Mucosa of rectum (tissue), 2 donors: ENCODE measurements around the gene ATE1.

Source experiments
- H3K27ac ChIP-seq, 2 donors: one replicate each; pipeline ENCODE4 v1.7.0; 2013; ENCODE audit warnings: inconsistent platforms in 2 of 2, low read depth in 2 of 2, low read length in 2 of 2
- H3K27me3 ChIP-seq, 2 donors: one replicate each; pipeline ENCODE4 v1.7.0; 2013; ENCODE audit warnings: low read length in 2 of 2; ENCODE audit not compliant: control insufficient read depth in 2 of 2, insufficient read depth in 2 of 2
- H3K36me3 ChIP-seq, 2 donors: one replicate each; pipeline ENCODE4 v1.7.0; 2013; ENCODE audit warnings: low read length in 2 of 2; ENCODE audit not compliant: control insufficient read depth in 2 of 2, insufficient read depth in 2 of 2
- H3K4me1 ChIP-seq, 2 donors: one replicate each; pipeline ENCODE4 v1.7.0; 2013; ENCODE audit warnings: low read length in 2 of 2, mild to moderate bottlenecking in 1 of 2; ENCODE audit not compliant: control insufficient read depth in 2 of 2, insufficient read depth in 2 of 2
- H3K4me3 ChIP-seq, 2 donors: one replicate each; pipeline ENCODE4 v1.7.0; 2013; ENCODE audit warnings: low read length in 2 of 2
- H3K9ac ChIP-seq, 2 donors: one replicate each; pipeline ENCODE4 v1.7.0; 2013; ENCODE audit warnings: low read length in 2 of 2, low read depth in 1 of 2, mild to moderate bottlenecking in 1 of 2
- H3K9me3 ChIP-seq, 2 donors: one replicate each; pipeline ENCODE4 v1.7.0; 2013; ENCODE audit warnings: low read length in 2 of 2; ENCODE audit not compliant: control insufficient read depth in 2 of 2
- donor health status: healthy.
- donor health status: Normal muscosa, but diverticular disease.

ATE1 gene

DNA sequence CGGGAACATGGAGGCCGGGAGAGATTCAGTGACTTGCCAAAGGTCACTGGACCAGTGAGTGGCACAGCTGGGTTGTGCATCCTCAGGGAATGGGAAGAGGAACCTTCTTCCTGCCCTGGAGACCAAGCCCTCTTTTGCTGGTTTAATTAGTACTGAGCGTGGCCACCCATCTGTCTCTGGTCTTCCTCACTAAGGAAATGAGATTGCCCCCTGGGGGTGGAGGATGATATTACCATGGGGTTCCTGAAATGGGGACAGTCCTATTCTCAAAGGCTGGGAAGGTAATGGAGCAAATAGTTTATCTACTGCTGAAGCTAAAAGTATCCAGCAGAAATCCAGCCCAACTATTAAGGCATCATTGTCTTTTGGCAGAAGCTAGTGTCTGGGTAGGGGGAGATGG is 231.0 kb downstream of the ATE1 start:
- no peaks in the 10 kb centered on the region for H3K36me3 ChIP-seq
- no peak overlapping the region for H3K9ac ChIP-seq
- H3K4me3 ChIP-seq = no peak overlapping the region
- no peaks in the 10 kb centered on the region for H3K4me1 ChIP-seq
- peaks cover 0 to 3% of the 10 kb centered on the region in 2 donors for H3K9me3 ChIP-seq
- peaks cover 0 to 2% of the 10 kb centered on the region in 2 donors for H3K27me3 ChIP-seq
- H3K27ac ChIP-seq = no peak overlapping the region

DNA sequence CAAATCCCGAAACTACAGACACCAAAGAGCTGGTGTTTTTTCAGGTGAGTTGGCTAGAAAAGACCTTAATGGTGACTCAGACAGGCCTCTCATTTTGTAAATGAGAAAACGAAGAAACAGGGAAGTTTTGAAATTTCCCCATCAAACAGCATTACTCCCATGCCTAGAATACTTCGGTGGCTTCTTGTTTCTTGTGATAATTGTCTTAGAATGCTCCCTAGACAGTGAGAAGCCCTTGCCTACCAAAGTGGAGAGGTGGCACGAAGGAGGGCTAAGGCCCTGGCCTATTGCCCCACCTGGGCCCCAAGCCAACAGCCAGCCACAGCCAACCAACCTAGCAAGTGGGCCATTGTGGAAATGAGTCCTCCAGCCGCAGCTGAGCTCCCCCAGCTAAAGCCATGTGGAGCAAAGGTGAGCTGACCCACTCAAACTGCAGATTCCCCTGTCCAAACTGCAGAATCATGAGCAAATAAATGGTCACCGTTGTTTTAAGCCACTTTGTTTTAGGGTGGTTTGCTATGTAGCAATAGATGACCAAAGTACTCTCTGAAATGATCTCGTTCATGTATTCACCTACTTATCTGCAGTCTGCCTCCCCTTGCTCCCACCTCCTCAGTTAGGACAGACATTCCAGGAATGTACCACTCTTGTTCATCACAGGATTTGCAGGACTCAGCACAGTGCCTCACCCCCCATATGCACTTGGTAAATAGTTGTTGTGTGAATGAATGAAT is 231.9 kb downstream of the ATE1 start:
- no peaks in the 10 kb centered on the region for H3K4me1 ChIP-seq
- no peak overlapping the region for H3K4me3 ChIP-seq
- H3K9me3 ChIP-seq = peaks cover 0 to 3% of the 10 kb centered on the region in 2 donors
- H3K36me3 ChIP-seq = no peaks in the 10 kb centered on the region
- H3K27ac ChIP-seq = no peak overlapping the region
- peaks cover 0 to 2% of the 10 kb centered on the region in 2 donors for H3K27me3 ChIP-seq
- H3K9ac ChIP-seq = no peak overlapping the region

DNA sequence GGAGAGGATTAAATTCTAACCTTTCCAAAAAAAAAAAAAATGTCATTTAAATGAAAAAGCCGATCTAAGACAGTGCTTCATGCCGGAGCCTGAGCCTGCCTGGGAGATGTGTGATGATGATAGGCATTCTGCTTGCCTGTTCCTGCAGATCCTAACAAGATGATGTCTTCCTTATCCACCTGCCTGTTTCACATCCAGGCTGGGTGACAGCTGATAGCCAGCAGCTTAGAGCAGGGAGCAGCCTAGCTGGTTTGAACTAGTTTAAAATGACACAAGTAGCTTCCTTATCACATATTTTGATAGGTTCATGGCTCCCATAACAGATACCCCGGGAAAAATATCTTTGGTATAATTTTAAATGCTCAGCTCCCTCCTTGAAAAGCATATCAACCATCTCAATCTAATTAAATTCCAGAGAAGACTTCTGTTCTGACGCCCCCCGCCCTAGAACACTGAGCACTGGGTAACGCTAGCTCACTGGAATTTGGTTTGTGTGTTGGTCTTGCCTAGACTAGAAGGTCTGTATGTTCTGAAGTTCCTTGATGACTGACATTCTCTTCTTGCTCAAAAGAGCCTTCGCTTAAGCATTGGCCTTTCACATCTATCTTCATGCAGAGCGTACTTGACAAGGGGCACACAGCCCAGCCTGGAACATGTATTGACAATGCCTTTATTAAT is 232.7 kb downstream of the ATE1 start:
- H3K36me3 ChIP-seq = no peaks in the 10 kb centered on the region
- H3K4me1 ChIP-seq = no peaks in the 10 kb centered on the region
- H3K9me3 ChIP-seq = no peaks in the 10 kb centered on the region
- H3K27me3 ChIP-seq = peaks cover 0 to 2% of the 10 kb centered on the region in 2 donors
- H3K27ac ChIP-seq = no peak overlapping the region
- H3K4me3 ChIP-seq = no peak overlapping the region
- H3K9ac ChIP-seq = no peak overlapping the region

DNA sequence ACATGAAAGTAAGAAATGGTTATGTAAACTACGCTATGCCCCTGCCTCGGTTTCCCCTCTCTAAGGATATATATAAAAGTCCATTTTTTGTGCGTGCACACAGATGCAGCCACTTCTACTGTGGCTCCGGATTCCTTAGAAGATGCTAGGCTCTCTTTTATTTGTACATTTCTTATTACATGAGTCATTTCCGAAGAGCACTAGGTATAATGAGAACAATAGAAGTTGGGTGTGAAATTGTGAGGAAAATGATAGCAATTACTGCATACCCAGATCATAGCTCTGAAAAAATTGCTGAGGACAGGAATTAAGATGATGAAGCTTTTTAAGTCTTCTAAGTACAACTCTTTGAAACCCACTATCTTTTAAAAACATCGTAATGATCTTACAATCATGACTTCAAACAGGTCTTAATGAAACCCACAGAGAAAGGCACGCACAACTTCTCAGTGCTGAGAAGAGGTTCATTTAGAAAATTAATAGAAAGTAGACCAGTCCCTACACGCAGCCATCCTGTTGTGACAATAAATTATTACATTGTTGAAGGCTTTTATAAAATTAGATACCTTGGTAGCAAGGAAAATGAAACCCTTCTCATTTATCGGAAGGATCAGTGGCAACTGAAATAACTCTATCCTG is 233.4 kb downstream of the ATE1 start:
- H3K27ac ChIP-seq = no peak overlapping the region
- peaks cover 0 to 2% of the 10 kb centered on the region in 2 donors for H3K27me3 ChIP-seq

DNA sequence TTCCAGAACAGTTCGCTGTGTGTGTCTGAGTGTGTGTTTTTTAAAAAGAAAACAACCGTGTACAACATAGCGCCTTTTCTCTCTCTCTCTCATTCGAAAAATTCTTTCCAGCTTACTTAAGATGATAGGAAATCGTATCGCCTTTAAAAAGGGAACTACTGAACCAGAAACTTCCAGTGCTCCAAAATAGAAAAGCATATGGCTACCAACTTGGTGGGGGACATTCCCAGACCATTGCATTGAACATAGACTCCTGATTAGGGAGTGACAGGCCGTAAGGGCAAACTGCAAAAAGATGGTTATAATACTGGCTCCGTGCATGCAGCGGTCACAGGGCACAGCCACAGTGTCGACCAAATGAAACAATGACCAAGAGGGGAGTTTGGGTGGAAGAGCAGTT is 235.2 kb downstream of the ATE1 start:
- no peaks in the 10 kb centered on the region for H3K9me3 ChIP-seq
- H3K4me1 ChIP-seq = no peaks in the 10 kb centered on the region
- peaks cover 0 to 2% of the 10 kb centered on the region in 2 donors for H3K27me3 ChIP-seq
- no peak overlapping the region for H3K27ac ChIP-seq
- no peak overlapping the region for H3K4me3 ChIP-seq
- no peak overlapping the region for H3K9ac ChIP-seq
- H3K36me3 ChIP-seq = no peaks in the 10 kb centered on the region

More for the DNA sequence above, 233.4 kb downstream of the ATE1 start:
- Histone ChIP-seq H3K9ac (no peak overlapping the region), H3K4me1 (no peaks in the 10 kb centered on the region), H3K4me3 (no peak overlapping the region), H3K9me3 (no peaks in the 10 kb centered on the region), H3K36me3 (no peaks in the 10 kb centered on the region)

DNA sequence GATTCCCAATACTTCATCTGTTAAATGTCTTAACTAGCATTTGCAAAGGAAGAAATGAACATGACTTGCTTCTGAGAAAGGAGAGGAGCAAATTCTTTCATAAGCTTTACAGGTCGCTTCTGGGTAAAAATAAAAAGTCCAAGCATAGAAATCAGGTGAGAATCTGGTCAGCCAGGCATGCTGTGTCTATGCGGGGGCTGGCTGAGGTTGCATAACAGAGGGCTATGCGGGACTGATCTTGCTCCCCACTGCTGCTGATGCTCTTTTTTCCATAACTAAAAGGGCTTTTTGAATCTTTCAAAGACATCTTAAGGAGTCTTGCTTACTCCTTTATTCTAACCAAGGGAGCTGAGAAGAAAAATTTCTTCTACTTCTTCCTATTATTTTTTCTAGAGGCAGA is 236.9 kb downstream of the ATE1 start:
- Histone ChIP-seq H3K36me3 (no peaks in the 10 kb centered on the region), H3K9me3 (no peaks in the 10 kb centered on the region), H3K4me3 (no peak overlapping the region), H3K9ac (no peak overlapping the region), H3K4me1 (no peaks in the 10 kb centered on the region), H3K27me3 (peaks cover 0 to 2% of the 10 kb centered on the region in 2 donors), H3K27ac (no peak overlapping the region)
